Measurements from ENCODE around the gene RELCH.

The RELCH gene

DNA sequence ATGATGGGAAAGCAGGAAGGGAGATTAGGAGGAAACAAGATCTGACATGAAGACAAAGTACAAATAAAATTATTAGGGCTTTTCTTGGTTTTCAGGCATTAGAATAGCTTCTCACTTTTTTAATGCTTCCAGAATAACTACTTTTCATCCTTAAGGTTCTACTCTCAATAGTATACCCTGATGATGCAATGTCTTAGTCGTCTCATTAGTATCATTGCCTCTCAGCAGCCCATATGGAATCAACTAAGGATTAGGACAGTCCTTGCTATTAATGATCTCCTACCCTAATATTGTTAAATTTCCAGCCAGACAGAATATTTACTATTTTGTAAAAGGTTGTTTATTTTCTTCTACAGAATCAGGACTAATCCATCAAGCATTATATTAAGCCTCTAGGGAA, 55.9 kb downstream of the RELCH start:
- H3K4me1 ChIP-seq (ENCODE audit: control insufficient read depth, low read length) = no peaks in the 10 kb centered on the region
- no peak overlapping the region for H3K4me2 ChIP-seq (ENCODE audit: low read length)
- H3K27me3 ChIP-seq (ENCODE audit: control insufficient read depth, low read length) = no peaks in the 10 kb centered on the region
- no peaks in the 10 kb centered on the region for H3K79me2 ChIP-seq (ENCODE audit: control insufficient read depth, low read length)
- no peaks in the 10 kb centered on the region for H3K9me2 ChIP-seq (replicated peaks; ENCODE audit: control insufficient read depth, low read length)
- no peaks in the 10 kb centered on the region for H3K9me3 ChIP-seq (ENCODE audit: control insufficient read depth, insufficient read depth, low read length)
- TF ChIP-seq, protein P1, sequence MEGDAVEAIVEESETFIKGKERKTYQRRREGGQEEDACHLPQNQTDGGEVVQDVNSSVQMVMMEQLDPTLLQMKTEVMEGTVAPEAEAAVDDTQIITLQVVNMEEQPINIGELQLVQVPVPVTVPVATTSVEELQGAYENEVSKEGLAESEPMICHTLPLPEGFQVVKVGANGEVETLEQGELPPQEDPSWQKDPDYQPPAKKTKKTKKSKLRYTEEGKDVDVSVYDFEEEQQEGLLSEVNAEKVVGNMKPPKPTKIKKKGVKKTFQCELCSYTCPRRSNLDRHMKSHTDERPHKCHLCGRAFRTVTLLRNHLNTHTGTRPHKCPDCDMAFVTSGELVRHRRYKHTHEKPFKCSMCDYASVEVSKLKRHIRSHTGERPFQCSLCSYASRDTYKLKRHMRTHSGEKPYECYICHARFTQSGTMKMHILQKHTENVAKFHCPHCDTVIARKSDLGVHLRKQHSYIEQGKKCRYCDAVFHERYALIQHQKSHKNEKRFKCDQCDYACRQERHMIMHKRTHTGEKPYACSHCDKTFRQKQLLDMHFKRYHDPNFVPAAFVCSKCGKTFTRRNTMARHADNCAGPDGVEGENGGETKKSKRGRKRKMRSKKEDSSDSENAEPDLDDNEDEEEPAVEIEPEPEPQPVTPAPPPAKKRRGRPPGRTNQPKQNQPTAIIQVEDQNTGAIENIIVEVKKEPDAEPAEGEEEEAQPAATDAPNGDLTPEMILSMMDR (IDR thresholded peaks at IDR 0.05; ENCODE audit: low read depth, low read length, poor library complexity, severe bottlenecking) = no peak
- TF ChIP-seq EZH2phosphoT487 (IDR thresholded peaks at IDR 0.05; ENCODE audit: borderline replicate concordance, low read length) = no peak
- H3K27ac ChIP-seq (ENCODE audit: low read depth, low read length) = no peak overlapping the region
- H4K20me1 ChIP-seq (ENCODE audit: control insufficient read depth, insufficient read depth, low read depth, low read length) = no peaks in the 10 kb centered on the region
- no peaks in the 10 kb centered on the region for H3F3A ChIP-seq (ENCODE audit: control insufficient read depth, insufficient read depth)
- H3K36me3 ChIP-seq (ENCODE audit: control insufficient read depth, low read length) = peaks cover 4% of the 10 kb centered on the region; the same call in 1 of the 2 replicates
- H3K4me3 ChIP-seq (ENCODE audit: low read length) = no peak overlapping the region

DNA sequence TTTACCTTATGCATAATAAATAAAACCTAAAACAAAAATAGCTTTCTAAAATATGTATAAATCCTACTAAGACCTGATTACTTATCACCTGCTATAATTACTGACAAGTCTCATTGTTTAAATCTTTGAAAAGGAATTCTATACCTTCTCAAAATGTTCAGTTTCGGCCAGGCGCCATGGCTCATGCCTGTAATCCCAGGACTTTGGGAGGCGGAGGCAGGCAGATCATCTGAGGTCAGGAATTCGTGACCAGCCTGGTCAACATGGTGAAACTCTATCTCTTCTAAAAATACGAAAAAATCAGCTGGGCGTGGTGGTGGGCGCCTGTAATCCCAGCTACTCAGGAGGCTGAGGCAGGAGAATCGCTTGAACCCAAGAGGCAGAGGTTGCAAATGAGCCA, 58.1 kb downstream of the RELCH start:
- H4K20me1 ChIP-seq (ENCODE audit: control insufficient read depth, insufficient read depth, low read depth, low read length) = no peaks in the 10 kb centered on the region
- H3K36me3 ChIP-seq (ENCODE audit: control insufficient read depth, low read length) = peaks cover 4% of the 10 kb centered on the region; the same call in 1 of the 2 replicates
- no peaks in the 10 kb centered on the region for H3F3A ChIP-seq (ENCODE audit: control insufficient read depth, insufficient read depth)
- no peak overlapping the region for H3K27ac ChIP-seq (ENCODE audit: low read depth, low read length)
- H3K27me3 ChIP-seq (ENCODE audit: control insufficient read depth, low read length) = no peaks in the 10 kb centered on the region
- H3K4me2 ChIP-seq (ENCODE audit: low read length) = no peak overlapping the region
- no peak overlapping the region for H3K4me3 ChIP-seq (ENCODE audit: low read length)
- TF ChIP-seq, protein P1 (IDR thresholded peaks at IDR 0.05; ENCODE audit: low read depth, low read length, poor library complexity, severe bottlenecking) = no peak
- no peak for TF ChIP-seq EZH2phosphoT487 (IDR thresholded peaks at IDR 0.05; ENCODE audit: borderline replicate concordance, low read length)
- H3K9me2 ChIP-seq (replicated peaks; ENCODE audit: control insufficient read depth, low read length) = no peaks in the 10 kb centered on the region
- no peaks in the 10 kb centered on the region for H3K4me1 ChIP-seq (ENCODE audit: control insufficient read depth, low read length)
- H3K79me2 ChIP-seq (ENCODE audit: control insufficient read depth, low read length) = no peaks in the 10 kb centered on the region
- no peaks in the 10 kb centered on the region for H3K9me3 ChIP-seq (ENCODE audit: control insufficient read depth, insufficient read depth, low read length)

DNA sequence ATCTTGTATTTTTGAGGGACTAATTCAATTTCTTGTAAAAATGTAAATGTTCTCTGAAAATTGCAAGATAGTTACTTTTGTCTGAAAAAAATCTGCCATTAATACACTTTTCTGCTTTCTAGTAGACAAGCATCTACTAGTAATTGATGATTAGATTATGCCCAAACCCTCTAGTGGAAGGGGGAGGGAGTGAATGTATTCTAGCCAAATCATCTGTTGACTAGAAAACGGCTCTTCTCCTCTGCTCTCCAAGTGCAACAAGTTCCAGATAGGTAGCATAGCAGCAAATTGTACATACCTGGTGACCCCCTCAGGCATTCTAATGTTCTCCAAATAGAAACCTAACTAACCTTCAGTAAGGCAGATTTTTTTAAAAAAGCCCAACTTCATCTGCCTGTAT, 58.6 kb downstream of the RELCH start:
- no peak overlapping the region for H3K4me3 ChIP-seq (ENCODE audit: low read length)
- no peaks in the 10 kb centered on the region for H3K79me2 ChIP-seq (ENCODE audit: control insufficient read depth, low read length)
- no peak for TF ChIP-seq EZH2phosphoT487 (IDR thresholded peaks at IDR 0.05; ENCODE audit: borderline replicate concordance, low read length)
- TF ChIP-seq, protein P1 (IDR thresholded peaks at IDR 0.05; ENCODE audit: low read depth, low read length, poor library complexity, severe bottlenecking) = no peak

More for the DNA sequence above, 58.6 kb downstream of the RELCH start:
- H4K20me1 ChIP-seq (ENCODE audit: control insufficient read depth, insufficient read depth, low read depth, low read length) = no peaks in the 10 kb centered on the region
- no peak overlapping the region for H3K27ac ChIP-seq (ENCODE audit: low read depth, low read length)
- H3K4me1 ChIP-seq (ENCODE audit: control insufficient read depth, low read length) = no peaks in the 10 kb centered on the region
- no peaks in the 10 kb centered on the region for H3F3A ChIP-seq (ENCODE audit: control insufficient read depth, insufficient read depth)
- H3K27me3 ChIP-seq (ENCODE audit: control insufficient read depth, low read length) = no peaks in the 10 kb centered on the region
- no peak overlapping the region for H3K4me2 ChIP-seq (ENCODE audit: low read length)
- H3K9me2 ChIP-seq (replicated peaks; ENCODE audit: control insufficient read depth, low read length) = no peaks in the 10 kb centered on the region
- no peaks in the 10 kb centered on the region for H3K9me3 ChIP-seq (ENCODE audit: control insufficient read depth, insufficient read depth, low read length)
- H3K36me3 ChIP-seq (ENCODE audit: control insufficient read depth, low read length) = peaks cover 4% of the 10 kb centered on the region; the same call in 1 of the 2 replicates

Measured in DOHH2 (cell line).